ENCODE results near the gene OLFM4.

OLFM4 gene

DNA sequence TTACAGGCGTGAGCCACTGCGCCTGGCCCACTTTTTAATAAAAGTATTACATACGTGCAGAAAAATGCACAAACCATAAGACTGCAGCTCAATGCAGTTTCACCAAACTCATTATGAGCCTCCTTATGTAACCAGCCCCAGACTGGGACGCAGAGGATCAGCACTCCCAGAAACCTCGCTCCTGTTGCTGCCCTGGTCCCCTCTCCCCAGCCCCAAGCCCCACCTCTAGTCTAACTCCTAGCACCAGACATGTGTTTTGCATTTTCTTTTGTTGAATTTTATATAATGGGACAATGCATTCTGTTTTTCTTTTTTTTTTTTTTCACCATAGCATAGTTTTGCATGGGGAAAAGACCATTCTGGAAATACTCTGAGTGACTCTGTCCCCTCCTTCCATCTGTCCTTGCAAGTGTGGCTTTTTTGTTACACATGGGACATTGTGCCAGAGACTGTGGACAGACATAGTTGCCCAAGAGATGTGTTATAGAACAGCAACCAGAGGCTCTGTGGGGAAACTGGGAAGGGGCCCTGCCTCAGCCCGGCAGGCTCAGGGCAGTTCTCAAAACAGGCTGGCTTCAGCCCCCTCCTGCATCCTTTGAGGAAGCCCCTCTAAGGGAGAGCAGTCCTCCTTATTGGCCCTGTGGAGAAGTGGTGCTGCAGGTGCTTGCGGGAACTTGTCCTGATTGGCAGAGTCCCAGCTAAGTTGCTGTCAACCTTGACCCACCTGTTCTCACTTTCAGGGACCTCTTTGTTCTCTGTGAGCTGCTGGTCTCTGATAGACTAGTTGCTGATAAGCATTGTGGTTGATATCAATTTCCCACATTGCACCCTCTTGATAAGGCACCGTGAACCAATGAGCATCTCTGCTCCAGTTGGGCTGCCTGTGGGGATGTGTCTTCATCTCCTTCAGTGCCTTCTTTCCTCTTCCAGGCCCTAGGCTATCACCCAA is 13.8 kb upstream of the OLFM4 start:
- DNase-seq (ENCODE audit: low read depth), result no peak

DNA sequence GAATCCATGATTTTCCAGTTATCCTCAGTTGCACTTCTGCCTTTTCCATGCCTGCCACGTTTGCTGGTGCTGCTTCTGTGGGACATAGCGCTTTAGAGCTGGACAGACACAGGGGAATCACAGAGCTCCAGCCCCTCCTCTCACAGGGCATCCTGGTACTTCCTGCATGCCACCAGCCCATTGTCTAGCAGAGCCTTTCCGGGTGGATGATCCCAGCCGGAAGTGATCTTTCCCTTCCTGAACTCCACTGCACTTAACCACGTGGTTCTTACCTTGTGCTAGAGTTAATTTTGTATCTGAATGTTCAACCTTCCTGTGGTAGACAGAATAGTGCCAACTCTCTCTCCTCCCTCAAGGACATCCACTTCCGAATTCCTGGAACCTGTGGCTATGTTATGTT is 12.6 kb upstream of the OLFM4 start:
- DNase-seq (ENCODE audit: low read depth), result no peak

DNA sequence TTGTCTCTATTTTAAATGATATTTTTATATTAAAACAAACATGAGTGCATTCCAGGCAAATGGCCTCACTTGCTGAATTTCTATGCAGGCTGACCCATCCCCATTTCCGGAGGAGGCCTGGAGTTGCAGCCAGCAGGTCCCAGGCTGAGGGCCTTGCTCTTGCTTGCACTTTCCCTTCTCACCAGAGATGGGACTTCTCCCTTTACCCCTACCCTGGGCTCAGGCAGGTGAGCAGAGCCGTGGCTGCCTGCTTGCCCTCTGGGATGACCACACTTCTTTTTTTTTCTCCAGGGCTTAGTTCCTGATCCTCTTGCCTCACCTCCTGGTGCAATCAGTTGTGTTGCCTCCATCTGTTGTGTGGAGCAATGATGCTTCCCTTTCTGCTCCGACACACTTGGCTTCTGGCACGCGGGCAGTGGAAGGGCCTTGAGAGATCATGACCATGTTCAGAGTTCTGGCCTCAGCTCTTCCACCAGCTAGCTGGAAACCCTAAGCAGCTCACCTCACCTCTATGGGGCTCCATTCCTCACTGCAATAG is 11.1 kb upstream of the OLFM4 start:
- DNase-seq (ENCODE audit: low read depth), result no peak

DNA sequence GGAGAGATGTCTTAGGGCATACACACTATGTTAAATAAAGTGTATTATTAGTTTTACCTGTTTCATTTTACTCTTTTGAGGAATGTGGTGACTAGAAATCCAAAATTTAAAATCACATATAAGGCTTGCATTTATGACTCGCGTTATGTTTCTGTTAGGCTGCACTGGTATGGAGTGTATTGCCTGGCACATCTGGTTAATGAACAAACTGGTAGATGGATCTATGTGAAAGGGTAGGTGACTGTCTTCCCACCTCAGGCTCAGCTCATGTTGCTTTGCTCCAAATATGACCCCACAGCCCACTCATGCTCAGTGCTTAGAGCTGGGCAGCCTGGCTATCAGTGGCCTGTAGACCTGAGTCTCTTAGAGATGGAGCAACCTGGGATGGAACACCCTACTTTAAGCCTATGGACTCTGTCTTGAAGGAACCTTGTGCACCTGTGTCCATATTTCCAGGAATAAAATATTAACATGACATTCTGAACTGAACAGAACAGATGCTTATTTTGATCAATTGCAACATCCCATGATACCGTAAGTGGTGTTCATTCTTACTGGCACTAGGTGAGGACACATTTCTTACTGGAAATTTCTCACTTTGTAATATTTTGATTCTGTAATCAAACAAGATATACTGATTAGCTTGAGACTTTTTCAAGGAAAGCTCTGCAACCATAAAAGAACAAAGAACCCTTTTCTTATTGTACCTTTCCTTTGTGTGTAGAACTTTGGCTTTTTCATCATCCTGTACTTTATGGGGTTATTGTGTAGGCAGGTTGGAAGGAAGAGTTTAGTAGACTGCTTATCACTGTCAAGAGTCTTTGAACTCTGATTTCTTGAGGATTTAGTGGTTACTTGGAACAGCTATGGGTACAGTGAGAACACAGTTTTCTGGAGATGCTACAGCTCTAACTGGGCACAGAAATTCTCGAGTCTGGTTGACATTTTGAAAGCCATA is 9.6 kb upstream of the OLFM4 start:
- DNase-seq (ENCODE audit: low read depth), result no peak

DNA sequence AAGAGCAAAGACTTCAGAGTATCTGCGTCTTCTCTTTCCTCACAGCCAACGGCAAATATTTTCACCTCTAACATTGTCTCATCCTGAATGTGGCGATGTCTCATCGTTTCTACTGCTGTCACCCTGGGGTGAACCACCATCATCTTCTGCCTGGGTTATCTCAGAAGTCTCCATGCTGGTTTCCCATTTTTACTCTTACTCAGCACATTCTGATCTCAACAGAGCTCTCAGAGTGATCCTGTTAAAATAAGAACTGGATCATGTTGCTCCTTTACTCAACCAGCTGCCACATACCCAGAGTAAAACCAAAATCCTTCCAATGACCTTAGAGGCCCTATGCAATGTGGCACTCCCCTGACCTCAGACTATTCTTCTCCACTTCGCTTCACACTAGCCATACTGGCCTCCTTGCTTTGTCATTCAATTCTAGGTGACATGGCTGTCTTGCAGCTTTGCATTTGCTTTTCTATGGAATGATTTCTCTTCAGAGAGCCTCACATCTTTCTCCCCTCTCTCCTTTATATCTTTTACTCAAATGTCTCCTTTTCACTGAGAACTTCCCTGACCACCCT is 7.8 kb upstream of the OLFM4 start:
- DNase-seq (ENCODE audit: low read depth), result no peak

DNA sequence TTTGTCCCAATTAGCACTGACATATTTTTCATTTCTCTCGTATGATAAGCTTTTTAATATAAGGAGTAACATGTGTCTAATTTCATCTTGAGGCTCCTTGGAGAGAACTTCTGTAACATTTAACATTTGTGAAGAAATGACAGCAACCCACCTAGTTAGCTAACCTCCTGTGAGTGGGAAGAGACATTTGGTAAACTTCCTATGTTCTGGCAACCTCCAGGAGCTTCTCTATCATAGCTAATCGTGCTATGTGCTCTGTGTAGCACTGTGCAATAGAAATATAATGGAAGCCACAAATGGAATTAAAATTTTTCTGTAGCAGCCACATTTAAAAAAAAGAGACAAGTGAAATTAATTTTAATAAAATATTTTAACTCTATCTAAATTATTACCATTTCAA is 5.4 kb upstream of the OLFM4 start:
- DNase-seq (ENCODE audit: low read depth), result no peak

DNA sequence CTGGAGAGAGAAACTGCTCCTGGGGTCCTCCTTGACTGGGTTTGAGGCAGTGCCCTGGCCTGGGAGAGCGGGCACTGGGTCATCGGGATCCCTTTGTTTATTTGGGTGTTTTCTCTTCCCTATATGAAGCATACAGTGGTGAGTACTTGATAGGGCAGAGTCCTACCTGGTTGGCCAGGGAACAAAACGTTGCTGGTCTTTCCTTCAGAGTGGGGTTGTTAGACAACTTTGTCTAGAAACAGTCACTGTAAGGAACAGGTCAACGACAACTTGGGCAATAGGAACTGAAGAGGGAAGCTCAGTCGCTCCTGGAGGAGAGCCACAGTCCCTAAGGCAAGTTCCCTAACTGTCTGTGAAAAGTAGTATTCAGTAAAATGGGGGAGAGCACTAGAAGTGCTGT is 550 bp upstream of the OLFM4 start:
- DNase-seq (ENCODE audit: low read depth), result no peak

DNA sequence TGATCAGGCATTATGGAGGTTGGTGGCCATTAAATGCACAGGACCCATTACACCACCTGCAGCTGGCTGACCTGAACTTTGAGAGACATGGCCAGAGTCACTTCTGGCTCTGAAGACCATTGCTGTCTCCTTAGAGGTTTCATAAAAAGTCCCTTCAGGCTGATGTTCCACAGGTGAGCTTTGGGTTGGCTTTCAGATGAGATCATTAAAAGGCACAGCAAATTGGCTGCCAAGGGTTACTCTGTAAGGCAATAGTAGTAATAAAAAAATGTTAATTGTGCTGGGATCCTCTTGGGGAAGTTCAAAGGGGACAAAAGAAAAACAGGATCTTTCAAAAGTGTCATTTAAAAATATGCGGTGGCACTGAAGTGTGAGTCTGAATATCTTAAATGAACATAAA is 4.2 kb downstream of the OLFM4 start:
- no peak for DNase-seq (ENCODE audit: low read depth)

DNA sequence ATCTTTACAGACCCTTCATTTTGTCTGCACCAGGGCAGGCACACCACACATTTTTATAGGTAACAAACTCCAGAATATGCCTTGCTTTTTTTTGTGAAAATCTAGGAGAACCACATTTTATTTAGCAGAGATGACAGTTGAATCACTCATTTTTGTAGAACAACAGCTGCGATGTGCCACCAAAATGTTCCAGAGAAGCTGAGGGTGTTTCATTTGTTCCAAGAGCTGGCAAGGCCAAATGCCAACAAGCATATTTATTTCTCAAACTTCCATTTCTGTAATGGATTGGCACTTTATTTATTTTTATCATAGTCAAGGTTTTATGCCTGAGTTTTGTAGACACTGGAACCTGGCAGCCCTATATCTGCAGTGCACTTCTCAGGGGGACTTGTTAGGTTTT is 10.4 kb downstream of the OLFM4 start:
- no peak for DNase-seq (ENCODE audit: low read depth)

DNA sequence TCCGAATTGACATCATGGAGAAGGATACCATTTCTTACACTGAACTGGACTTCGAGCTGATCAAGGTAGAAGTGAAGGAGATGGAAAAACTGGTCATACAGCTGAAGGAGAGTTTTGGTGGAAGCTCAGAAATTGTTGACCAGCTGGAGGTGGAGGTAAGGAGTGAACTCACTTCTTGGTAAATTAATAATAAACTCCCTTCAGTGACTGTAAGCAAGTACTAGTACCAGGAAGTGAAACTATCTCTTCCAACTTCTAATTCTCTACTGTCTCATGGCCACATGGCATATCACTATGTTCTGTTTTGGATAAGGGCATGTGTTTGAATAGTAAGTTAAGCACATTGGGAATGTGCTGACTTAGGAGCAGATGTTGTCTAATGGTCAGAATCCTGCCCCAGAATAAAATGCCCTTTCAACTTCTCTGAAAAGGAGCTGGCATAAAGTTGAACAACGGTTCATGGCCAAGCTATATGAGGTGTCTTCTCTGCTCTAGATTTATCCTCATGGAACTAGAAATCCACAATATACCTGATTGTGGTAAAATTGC is 13.4 kb downstream of the OLFM4 start:
- no peak for DNase-seq (ENCODE audit: low read depth)

DNA sequence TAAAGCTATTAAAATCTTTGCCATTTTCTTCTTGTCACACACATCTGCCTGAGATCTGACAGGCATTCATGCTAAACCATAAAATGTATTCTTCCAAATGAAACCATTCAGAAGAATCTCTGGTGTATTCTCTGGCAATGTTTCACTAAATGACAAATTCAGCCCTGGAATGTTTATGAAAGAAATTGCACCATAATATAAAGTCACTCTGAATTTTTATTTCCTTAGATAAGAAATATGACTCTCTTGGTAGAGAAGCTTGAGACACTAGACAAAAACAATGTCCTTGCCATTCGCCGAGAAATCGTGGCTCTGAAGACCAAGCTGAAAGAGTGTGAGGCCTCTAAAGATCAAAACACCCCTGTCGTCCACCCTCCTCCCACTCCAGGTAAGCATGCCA is 14.3 kb downstream of the OLFM4 start:
- no peak for DNase-seq (ENCODE audit: low read depth)

DNA sequence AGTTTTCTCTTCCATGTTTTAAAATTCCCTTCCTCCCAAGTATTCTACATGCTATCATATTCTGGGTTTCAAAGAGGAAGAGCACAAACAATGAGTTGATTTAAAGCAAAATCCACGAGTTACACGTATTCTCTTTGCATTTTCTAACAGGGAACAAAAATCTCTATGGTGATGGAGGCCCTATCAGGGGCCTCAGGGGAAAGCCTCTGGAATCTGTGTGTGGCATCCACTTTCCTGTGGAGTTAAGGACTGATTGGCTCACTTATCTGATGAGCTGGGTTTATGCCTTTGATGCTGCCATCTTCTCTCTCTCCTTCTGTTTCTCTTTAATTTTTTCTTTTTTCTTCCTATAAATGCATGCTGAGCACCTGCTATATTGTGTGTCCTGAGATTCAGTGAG is 14.8 kb downstream of the OLFM4 start:
- DNase-seq (ENCODE audit: low read depth), result no peak

DNA sequence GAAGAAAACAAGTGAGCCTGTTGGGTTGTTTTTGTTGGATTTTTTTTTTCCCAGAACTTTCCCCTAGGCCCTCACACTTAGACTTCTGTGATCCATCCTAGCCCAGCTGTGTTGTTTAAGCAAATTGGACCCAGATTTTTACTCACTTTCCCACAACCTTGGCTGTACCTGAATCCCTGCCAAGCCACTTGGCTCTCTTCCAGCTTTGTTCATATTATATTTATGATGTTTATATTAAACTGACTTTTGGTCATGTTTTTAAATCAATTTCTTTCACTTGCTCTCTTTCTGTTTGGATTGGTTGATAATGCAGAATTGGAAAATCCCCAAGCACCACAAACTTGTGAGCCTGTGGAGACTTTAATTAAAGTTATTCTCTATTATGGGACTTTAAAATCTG is 16.6 kb downstream of the OLFM4 start:
- DNase-seq (ENCODE audit: low read depth), result no peak

DNA sequence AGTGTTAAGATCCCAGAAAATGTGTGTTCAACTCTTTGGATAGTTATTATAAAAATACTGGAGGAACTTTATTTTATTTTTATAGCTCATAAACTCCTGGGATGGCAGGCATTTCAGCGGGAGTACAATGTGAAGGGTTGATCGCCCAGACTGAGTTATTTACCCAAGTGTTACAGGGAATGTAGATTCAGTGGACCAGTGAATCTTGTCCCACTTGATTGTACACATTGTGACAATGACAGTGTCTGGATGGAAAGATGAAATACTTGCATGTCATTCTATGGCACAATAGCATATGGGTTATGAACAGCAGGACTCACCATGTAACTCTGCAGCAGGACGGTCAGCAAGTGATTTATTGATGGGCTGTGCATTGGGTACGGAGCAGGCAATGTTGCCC is 20.3 kb downstream of the OLFM4 start:
- DNase-seq (ENCODE audit: low read depth), result no peak

DNA sequence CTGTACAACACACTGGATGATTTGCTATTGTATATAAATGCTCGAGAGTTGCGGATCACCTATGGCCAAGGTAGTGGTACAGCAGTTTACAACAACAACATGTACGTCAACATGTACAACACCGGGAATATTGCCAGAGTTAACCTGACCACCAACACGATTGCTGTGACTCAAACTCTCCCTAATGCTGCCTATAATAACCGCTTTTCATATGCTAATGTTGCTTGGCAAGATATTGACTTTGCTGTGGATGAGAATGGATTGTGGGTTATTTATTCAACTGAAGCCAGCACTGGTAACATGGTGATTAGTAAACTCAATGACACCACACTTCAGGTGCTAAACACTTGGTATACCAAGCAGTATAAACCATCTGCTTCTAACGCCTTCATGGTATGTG is 21.5 kb downstream of the OLFM4 start:
- DNase-seq (ENCODE audit: low read depth), result no peak

DNA sequence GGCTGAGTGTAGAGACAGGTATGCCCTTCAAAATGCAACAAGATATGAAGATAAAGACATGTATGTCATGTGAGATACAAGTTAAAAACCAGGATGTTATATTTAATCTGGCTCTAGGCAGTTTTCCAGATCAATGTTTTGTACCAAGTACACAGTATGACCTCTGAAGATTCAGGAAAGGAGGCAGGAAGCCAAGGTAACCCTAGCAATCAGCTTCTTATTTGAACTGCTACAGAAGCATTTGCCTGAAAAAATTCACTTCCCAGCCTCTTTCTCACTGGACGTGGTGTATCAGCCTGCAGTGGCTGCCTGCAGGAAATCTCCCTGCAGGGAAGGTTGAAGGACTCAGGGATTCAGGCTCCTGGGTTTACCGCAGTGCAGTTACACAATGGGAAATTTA is 24.1 kb downstream of the OLFM4 start:
- DNase-seq (ENCODE audit: low read depth), result no peak

DNA sequence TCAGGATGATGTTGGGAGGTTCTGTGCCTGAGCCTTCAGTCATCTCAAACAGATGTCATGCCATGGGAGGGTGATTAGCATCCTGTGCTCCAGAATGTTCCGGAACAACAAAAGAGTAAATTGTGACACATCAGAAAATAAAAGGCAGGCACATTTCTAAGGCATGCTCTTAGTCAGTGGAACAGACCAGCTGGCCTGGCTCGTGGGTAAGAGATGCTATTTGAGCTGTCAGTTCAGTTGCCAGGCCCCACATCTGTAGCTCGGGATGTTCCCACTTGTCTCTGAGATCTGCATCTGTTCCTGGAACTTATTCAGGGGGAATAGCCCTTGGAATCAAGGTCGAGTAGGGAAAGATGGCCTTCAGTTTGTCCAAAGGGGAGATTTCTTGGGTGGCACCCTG is 26.0 kb downstream of the OLFM4 start:
- DNase-seq (ENCODE audit: low read depth), result no peak

DNA sequence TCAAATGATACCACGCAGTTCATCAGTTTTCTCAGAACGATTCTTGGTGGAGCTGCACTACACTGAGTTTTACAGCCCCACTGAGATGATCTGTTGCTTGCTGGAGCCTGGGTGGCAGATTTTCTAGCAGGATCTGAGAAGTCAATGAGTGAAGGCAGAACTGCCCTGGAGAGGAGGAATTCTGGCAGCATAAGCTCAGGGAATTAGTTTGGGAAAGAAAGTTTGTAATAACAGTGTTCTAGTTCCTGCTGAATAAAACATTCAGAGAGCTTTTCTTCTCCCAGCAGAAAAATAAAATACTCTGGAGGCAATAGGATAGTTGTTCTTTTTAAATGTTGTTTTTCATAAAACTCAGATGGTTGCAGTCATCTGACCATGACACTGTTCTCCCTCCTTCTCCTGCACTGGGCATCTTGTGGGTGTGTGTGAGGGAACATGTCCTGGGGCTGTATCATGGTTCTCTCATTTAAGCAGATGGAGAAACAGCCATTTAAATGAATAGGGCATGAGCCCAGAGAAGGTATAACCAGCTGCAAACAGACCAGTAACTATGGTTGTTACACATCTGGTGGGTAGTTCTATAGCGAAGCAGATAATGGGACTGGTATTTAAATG is 29.6 kb downstream of the OLFM4 start:
- DNase-seq (ENCODE audit: low read depth), result no peak

DNA sequence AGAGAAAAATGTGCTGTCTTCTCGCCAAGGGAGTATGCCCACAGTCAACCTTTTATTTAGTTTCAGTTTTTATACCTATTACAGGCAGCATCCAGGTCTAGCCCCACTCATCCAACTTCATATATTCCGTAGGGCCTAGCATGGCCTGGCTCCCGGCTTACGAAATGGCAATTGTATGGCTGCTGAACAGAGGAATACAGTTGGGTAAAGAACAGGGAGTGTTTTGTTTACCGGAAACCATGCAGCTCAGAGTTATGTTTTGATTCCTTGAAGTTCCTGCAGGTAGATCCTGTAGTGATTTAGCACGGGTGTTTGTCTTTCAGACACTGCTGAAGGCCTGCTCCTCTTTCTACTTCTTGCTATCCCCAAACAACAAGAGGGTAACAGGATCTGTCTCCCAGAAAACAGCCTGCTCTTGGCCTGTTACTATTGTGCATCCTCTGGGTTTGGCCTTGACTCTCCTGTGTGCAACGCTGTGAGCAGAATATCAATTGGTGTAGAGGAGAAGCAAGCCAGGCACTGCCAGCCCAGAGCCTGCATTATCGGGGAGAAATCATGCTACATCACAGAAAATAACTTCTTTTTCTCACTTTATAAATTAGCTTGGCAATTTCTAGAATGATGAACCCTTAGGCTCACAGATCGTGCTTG is 32.4 kb downstream of the OLFM4 start:
- no peak for DNase-seq (ENCODE audit: low read depth)

DNA sequence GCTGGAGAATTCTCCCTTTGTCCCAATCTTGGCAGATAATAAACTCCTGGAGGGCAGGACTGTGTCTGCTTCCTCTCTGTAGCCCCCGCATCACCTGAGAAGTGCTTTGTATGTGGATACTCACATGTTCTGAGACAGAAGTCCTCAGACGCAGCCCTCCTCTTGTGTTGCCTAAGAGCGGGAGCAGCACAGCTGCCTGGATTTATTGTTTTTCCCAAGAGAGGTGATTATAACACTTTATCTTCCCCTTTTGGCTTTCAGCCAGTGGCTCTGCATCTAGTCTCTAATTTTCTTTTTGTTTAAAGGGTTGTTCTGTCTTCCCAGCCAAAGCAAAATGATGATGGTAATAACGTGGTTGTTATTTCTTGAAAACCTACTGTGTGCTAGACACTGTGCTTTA is 36.1 kb downstream of the OLFM4 start:
- DNase-seq (ENCODE audit: low read depth), result no peak

DNA sequence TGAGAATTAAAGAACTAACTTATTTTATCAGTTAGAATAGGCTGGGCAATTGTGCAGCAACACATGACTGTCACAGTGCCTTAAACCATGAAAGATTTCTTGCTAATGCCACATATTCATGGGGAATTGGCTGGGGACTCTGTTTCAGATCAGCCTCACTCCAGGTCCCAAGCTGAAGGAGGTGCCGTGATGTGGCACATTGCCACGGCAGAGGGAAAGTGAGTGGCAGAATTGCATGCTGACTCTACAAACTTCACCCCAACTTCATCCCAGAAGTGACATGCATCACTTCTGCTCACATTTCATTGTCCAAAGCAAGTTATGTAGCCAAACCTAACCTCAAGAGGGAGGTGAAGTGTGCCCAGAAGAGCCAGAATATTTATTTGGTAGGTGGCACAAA is 37.8 kb downstream of the OLFM4 start:
- no peak for DNase-seq (ENCODE audit: low read depth)
